C4-2B (cell line): ENCODE measurements around the gene TRIM46.

ENCODE experiments used
- ZFX ChIP-seq: fragments of 450-650 bp; IDR thresholded peaks from 2 replicates; pipeline ENCODE4 v1.6.1; 2017
- TF ChIP-seq, protein P1 (sequence below): fragments of 450-650 bp; conservative IDR thresholded peaks from 2 replicates; pipeline ENCODE4 v1.5.1; 2017; ENCODE audit warnings: mild to moderate bottlenecking

DNA sequence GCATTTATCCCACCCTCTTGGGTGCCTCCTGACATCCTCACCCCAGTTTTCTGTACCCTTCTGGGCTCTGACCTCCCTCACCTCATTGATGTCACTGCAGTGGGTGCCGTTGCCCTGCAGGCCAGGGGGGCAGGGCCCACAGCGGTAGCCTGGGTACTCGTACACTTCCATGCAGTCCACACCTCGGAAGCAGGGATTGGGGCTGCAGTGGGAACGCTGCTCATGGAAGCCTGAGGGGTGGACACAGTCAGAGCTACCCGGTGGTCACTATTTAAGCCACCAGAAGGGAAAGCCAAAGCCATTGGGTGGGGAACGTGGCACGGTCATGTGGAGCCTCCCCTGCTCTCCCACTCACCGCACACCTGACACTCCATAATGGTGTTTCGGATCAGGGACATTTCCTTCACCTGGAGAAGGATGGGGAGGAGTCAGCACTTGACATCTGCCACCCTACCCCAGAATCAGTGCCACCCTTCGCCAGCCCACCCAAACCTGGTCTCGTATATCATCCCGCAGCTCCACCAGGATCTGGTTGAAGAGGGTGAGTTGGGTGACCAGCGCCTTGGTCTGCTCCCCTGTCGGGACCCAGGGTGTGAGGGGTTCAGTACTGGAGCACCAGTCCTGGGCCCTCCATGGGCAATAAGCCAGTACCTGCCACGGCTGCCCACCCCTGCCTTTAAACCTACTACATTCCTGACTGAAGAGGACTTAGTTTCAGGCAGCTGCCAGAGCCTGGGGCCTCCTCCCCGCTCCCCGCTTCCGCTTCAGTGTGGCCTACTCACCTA, 29.3 kb downstream of the TRIM46 start:
- TF ChIP-seq, protein P1, sequence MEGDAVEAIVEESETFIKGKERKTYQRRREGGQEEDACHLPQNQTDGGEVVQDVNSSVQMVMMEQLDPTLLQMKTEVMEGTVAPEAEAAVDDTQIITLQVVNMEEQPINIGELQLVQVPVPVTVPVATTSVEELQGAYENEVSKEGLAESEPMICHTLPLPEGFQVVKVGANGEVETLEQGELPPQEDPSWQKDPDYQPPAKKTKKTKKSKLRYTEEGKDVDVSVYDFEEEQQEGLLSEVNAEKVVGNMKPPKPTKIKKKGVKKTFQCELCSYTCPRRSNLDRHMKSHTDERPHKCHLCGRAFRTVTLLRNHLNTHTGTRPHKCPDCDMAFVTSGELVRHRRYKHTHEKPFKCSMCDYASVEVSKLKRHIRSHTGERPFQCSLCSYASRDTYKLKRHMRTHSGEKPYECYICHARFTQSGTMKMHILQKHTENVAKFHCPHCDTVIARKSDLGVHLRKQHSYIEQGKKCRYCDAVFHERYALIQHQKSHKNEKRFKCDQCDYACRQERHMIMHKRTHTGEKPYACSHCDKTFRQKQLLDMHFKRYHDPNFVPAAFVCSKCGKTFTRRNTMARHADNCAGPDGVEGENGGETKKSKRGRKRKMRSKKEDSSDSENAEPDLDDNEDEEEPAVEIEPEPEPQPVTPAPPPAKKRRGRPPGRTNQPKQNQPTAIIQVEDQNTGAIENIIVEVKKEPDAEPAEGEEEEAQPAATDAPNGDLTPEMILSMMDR, result no peak
- no peak for TF ChIP-seq ZFX
